Naive thymus-derived CD4-positive, alpha-beta T cell (primary cell): ENCODE measurements around the gene TACO1. TPM values are rescaled to one million over a fixed set of nuclear protein-coding genes. Genes with fewer than 3 reads are reported as not detected.

Experiments used
- ATAC-seq: fragments of 150-1000 bp; cut with Tn5 transposase; 2 replicates; pipeline ENCODE4 v1.10.0; 2021; ENCODE audit warnings: mild to moderate bottlenecking, moderate library complexity
- CTCF ChIA-PET: fragments of 350-600 bp; sonication (Branson Sonifier 250); formaldehyde crosslinking; loops from one replicate; lab custom pipeline; 2021; ENCODE audit warnings: antibody characterized with exemption; lab: Charles Lee
- POLR2A ChIA-PET: fragments of 350-600 bp; sonication (Branson Sonifier 250); formaldehyde crosslinking; loops from one replicate; lab custom pipeline; 2021; ENCODE audit warnings: antibody characterized with exemption, inconsistent platforms; lab: Charles Lee
- DNase-seq, 9 donors: peaks; one replicate each; pipeline versions ENCODE4 v3.0.0 to v3.0.0-alpha.2; 2020 to 2022; ENCODE audit warnings: mixed read lengths in 1 of 9
- H3K27ac ChIP-seq: one replicate; pipeline ENCODE4 v1.7.0; 2013; ENCODE audit warnings: mild to moderate bottlenecking, low read depth, low read length, moderate library complexity
- H3K27me3 ChIP-seq, 2 donors: one replicate each; pipeline ENCODE4 v1.7.0; 2013; ENCODE audit warnings: low read length in 2 of 2, mild to moderate bottlenecking in 2 of 2, moderate library complexity in 2 of 2; ENCODE audit not compliant: control insufficient read depth in 2 of 2, insufficient read depth in 2 of 2
- H3K36me3 ChIP-seq, 3 experiments: 1 replicate in 2 of 3; 2 replicates in 1 of 3; pipeline ENCODE4 v1.7.0; 2013; ENCODE audit warnings: low read length in 3 of 3, mild to moderate bottlenecking in 3 of 3, moderate library complexity in 1 of 3; ENCODE audit not compliant: insufficient read depth in 3 of 3, control insufficient read depth in 2 of 3
- H3K4me1 ChIP-seq, 2 donors: one replicate each; pipeline ENCODE4 v1.7.0; 2013; ENCODE audit warnings: low read length in 2 of 2, mild to moderate bottlenecking in 2 of 2, moderate library complexity in 1 of 2; ENCODE audit not compliant: control insufficient read depth in 2 of 2, insufficient read depth in 2 of 2
- H3K4me3 ChIP-seq: 2 replicates; pipeline ENCODE4 v1.7.0; 2013; ENCODE audit warnings: mild to moderate bottlenecking, low read length
- H3K9me3 ChIP-seq, 3 experiments: 1 replicate in 2 of 3; 2 replicates in 1 of 3; pipeline ENCODE4 v1.7.0; 2013; ENCODE audit warnings: low read length in 3 of 3; ENCODE audit not compliant: control insufficient read depth in 2 of 3
- H3K27ac Mint-ChIP-seq, 9 donors: one replicate each; pipeline ENCODE4 v1.8.0; 2020 to 2022; ENCODE audit warnings: mixed read lengths in 9 of 9, mild to moderate bottlenecking in 8 of 9, moderate library complexity in 5 of 9, inconsistent platforms in 2 of 9
- H3K27me3 Mint-ChIP-seq, 5 donors: one replicate each; pipeline ENCODE4 v1.8.0; 2021 to 2022; ENCODE audit warnings: mixed read lengths in 5 of 5, mild to moderate bottlenecking in 1 of 5
- H3K36me3 Mint-ChIP-seq, 5 donors: one replicate each; pipeline ENCODE4 v1.8.0; 2020 to 2022; ENCODE audit warnings: mixed read lengths in 5 of 5, mild to moderate bottlenecking in 3 of 5, inconsistent platforms in 1 of 5
- H3K4me1 Mint-ChIP-seq, 7 donors: one replicate each; pipeline ENCODE4 v1.8.0; 2020 to 2022; ENCODE audit warnings: mixed read lengths in 7 of 7, mild to moderate bottlenecking in 3 of 7, inconsistent platforms in 1 of 7
- H3K4me3 Mint-ChIP-seq, 10 donors: one replicate each; pipeline ENCODE4 v1.8.0; 2020 to 2022; ENCODE audit warnings: mild to moderate bottlenecking in 10 of 10, mixed read lengths in 10 of 10, moderate library complexity in 6 of 10, inconsistent platforms in 2 of 10
- H3K9me3 Mint-ChIP-seq, 11 donors: one replicate each; pipeline ENCODE4 v1.8.0; 2020 to 2022; ENCODE audit warnings: mixed read lengths in 11 of 11, mild to moderate bottlenecking in 4 of 11, inconsistent platforms in 1 of 11, moderate library complexity in 1 of 11
- intact Hi-C, 2 donors: fragments of 100-400 bp; cut with micrococcal nuclease; formaldehyde crosslinking; loops; one replicate each; pipeline ENCODE4 v1.15.1; 2023
- polyA plus RNA-seq, 2 donors: library from polyadenylated mRNA; unstranded; fragments of 300-500 nt; fragmentation: Illumina TruSeq; gene quantifications; one replicate each; pipeline ENCODE4 v1.2.3, GENCODE V29; 2021
- total RNA-seq, 6 experiments: library from RNA in 5 of 6; stranded (reverse) in 5 of 6; gene quantifications; 1 replicate in 5 of 6; 2 replicates in 1 of 6; pipeline ENCODE4 v1.2.3 and lab custom pipeline; 2021 to 2026

The TACO1 gene
- total and polyA plus RNA-seq, 7 experiments from 2014 or later = 11.1 to 21.2 (median 16.8) TPM

DNA sequence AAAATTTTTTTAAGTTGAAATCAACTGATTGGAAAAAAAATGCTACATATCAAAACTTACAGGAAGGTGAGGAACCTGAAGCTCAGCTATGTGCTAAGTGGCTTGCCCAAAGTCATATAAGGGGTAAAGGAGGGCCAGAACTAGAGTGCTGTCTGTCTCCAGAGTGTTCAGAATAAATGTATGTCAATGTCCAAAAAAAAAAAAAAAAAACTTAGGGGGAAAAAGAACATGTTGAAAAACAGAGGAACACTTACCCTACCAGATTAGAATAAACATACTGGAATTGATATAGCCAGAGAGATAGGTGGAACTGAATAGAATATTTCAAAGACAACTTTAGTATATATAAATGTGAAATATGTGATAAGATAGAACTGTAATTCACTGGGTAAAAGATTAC lies 38.9 kb upstream of the TACO1 start:
- intact Hi-C loops = no loop called here
- no peak overlapping the region for H3K4me3 ChIP-seq
- CTCF ChIA-PET = no interaction called here
- H3K36me3 Mint-ChIP-seq = peaks cover 0 to 10% (median 7%) of the 10 kb centered on the region in 5 donors
- no peak overlapping the region for H3K27ac ChIP-seq
- no peaks in the 10 kb centered on the region for H3K9me3 ChIP-seq
- H3K9me3 Mint-ChIP-seq = peaks cover 0 to 7% (median 0%) of the 10 kb centered on the region in 11 donors
- H3K4me1 ChIP-seq = peaks cover 0 to 4% of the 10 kb centered on the region in 2 donors
- H3K4me3 Mint-ChIP-seq = peak overlapping the region in 1 of 10 donors; percentile 36
- peak overlapping the region in 2 of 9 donors; percentile 5 to 38 for H3K27ac Mint-ChIP-seq
- DNase-seq (no peak), ATAC-seq (no peak)
- peaks cover 40 to 76% (median 71%) of the 10 kb centered on the region in 7 donors for H3K4me1 Mint-ChIP-seq
- POLR2A ChIA-PET = interaction anchor here (0.6 kb wide), 1 partner anchor 11 kb away, joined by 3 read pairs; no protein-coding TSS in a partner anchor
- H3K36me3 ChIP-seq = no peaks in the 10 kb centered on the region
- no peaks in the 10 kb centered on the region for H3K27me3 ChIP-seq
- no peaks in the 10 kb centered on the region for H3K27me3 Mint-ChIP-seq

DNA sequence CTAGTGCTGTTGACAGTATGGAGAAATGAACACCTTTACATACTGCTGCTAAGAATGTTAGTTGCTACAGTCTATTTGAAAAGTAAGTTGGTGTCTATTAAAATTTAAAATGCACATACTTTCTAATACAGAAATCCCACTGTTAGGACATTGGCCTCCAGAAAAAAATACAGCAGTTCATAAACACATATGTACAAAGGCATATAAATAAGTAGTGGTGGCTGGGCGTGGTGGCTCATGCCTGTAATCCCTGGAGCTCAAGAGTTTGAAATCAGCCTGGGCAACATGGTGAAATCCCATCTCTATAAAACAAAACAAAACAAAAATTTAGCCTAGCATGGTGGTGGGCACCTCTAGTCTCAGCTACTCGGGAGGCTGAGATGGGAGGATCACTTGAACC lies 37.4 kb upstream of the TACO1 start:
- H3K9me3 Mint-ChIP-seq = no peaks in the 10 kb centered on the region
- Histone ChIP-seq H3K27ac (no peak overlapping the region), H3K4me1 (peaks cover 0 to 4% of the 10 kb centered on the region in 2 donors), H3K36me3 (no peaks in the 10 kb centered on the region), H3K9me3 (no peaks in the 10 kb centered on the region), H3K4me3 (no peak overlapping the region), H3K27me3 (no peaks in the 10 kb centered on the region)
- peaks cover 38 to 77% (median 71%) of the 10 kb centered on the region in 7 donors for H3K4me1 Mint-ChIP-seq
- H3K36me3 Mint-ChIP-seq = peaks cover 0 to 2% (median 0%) of the 10 kb centered on the region in 5 donors
- no peak overlapping the region for H3K4me3 Mint-ChIP-seq
- CTCF ChIA-PET = no interaction called here
- no peaks in the 10 kb centered on the region for H3K27me3 Mint-ChIP-seq
- peak overlapping the region in 1 of 9 donors; percentile 68 for H3K27ac Mint-ChIP-seq
- ATAC-seq = no peak
- DNase-seq = no peak
- POLR2A ChIA-PET = no interaction called here
- intact Hi-C loops = no loop called here

DNA sequence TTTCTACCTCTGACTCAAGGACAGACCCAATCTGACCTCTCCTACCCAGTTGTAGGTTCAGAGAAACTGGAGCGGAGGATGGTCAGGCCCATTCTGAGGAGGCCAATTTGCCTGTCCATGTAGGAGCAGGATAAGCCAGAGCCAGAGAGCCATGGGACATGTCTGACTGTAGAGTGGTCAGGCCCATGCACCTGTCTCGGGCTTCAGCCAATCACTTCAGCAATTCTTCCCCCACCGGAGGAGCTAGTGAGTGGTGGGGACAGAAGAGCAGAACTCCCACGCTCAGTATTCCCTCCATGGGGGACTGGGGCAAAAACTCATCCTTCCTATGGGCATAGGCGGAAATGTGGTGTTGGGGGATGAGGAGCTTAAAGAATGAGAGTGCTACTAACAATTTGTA lies 36.1 kb upstream of the TACO1 start:
- no peak for DNase-seq
- Mint-ChIP-seq H3K4me3 (no peak overlapping the region), H3K4me1 (peaks cover 37 to 83% (median 72%) of the 10 kb centered on the region in 7 donors), H3K27me3 (no peaks in the 10 kb centered on the region), H3K9me3 (no peaks in the 10 kb centered on the region), H3K36me3 (peaks cover 0 to 2% (median 0%) of the 10 kb centered on the region in 5 donors), H3K27ac (peak overlapping the region in 2 of 9 donors; percentile 38 to 69)
- ChIA-PET CTCF (interaction anchor here (0.8 to 0.9 kb wide), 2 partner anchors 8 to 139 kb away, joined by 3 read pairs; no protein-coding TSS in a partner anchor), POLR2A (no interaction called here)
- Histone ChIP-seq H3K27ac (no peak overlapping the region), H3K27me3 (no peaks in the 10 kb centered on the region), H3K9me3 (no peaks in the 10 kb centered on the region), H3K4me1 (peaks cover 0 to 4% of the 10 kb centered on the region in 2 donors), H3K36me3 (no peaks in the 10 kb centered on the region), H3K4me3 (no peak overlapping the region)
- intact Hi-C loops = no loop called here
- no peak for ATAC-seq

DNA sequence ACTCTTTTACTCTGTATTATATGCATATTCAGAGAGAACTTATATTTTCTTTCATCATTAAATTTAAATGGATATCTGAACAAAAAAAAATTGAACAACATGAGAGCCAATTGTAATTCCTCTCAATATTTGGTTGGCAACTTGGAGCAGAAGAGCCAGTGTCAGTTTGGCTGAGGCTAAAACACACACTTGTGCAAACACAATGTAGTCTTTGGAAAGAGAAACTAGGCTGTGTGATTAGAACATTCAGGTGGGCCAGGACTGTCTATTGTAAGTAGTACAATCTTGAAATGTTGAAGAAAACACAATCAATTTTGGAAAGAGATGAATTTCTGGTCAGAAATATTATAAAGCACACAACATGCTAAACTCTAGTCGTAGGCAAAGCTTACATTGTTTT lies 33.5 kb upstream of the TACO1 start:
- CTCF ChIA-PET = no interaction called here
- Histone ChIP-seq H3K36me3 (no peaks in the 10 kb centered on the region), H3K4me3 (no peak overlapping the region), H3K27me3 (no peaks in the 10 kb centered on the region), H3K27ac (no peak overlapping the region), H3K9me3 (no peaks in the 10 kb centered on the region), H3K4me1 (peaks cover 0 to 4% of the 10 kb centered on the region in 2 donors)
- H3K27ac Mint-ChIP-seq = peak overlapping the region in 1 of 9 donors; percentile 15
- H3K27me3 Mint-ChIP-seq = no peaks in the 10 kb centered on the region
- intact Hi-C loops = no loop called here
- H3K36me3 Mint-ChIP-seq = peaks cover 0 to 4% (median 0%) of the 10 kb centered on the region in 5 donors
- H3K9me3 Mint-ChIP-seq = no peaks in the 10 kb centered on the region
- peaks cover 37 to 82% (median 64%) of the 10 kb centered on the region in 7 donors for H3K4me1 Mint-ChIP-seq
- DNase-seq (no peak), ATAC-seq (no peak)
- POLR2A ChIA-PET = no interaction called here
- no peak overlapping the region for H3K4me3 Mint-ChIP-seq

DNA sequence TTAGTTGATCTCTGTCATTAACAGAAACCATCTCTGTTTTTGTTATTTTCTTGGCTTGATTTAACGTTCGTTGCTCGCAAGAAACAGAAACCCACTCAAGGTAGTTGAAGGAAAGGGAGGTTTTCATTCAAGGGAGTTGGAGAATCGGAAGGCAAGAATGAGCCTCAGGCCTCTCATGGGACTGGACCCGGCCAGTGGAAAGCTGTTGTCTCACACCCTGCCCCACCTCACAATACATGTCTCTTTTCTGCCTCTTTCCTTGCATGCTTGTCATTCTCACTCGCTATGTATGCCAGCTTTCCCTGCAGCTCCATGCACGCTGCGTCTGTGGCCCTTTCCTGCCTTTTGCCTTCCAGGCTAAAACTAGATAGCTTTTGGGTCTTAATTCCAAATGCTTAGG lies 32.1 kb upstream of the TACO1 start:
- Histone ChIP-seq H3K4me1 (no peaks in the 10 kb centered on the region), H3K27ac (no peak overlapping the region), H3K4me3 (no peak overlapping the region), H3K9me3 (no peaks in the 10 kb centered on the region), H3K27me3 (no peaks in the 10 kb centered on the region), H3K36me3 (no peaks in the 10 kb centered on the region)
- intact Hi-C loops = no loop called here
- no peak for DNase-seq
- Mint-ChIP-seq H3K36me3 (peaks cover 0 to 4% (median 0%) of the 10 kb centered on the region in 5 donors), H3K4me1 (peaks cover 32 to 72% (median 54%) of the 10 kb centered on the region in 7 donors), H3K27ac (peak overlapping the region in 3 of 9 donors; percentile 11 to 61 (median 30)), H3K4me3 (no peak overlapping the region), H3K9me3 (no peaks in the 10 kb centered on the region), H3K27me3 (no peaks in the 10 kb centered on the region)
- no peak for ATAC-seq
- POLR2A ChIA-PET = no interaction called here
- CTCF ChIA-PET = no interaction called here

DNA sequence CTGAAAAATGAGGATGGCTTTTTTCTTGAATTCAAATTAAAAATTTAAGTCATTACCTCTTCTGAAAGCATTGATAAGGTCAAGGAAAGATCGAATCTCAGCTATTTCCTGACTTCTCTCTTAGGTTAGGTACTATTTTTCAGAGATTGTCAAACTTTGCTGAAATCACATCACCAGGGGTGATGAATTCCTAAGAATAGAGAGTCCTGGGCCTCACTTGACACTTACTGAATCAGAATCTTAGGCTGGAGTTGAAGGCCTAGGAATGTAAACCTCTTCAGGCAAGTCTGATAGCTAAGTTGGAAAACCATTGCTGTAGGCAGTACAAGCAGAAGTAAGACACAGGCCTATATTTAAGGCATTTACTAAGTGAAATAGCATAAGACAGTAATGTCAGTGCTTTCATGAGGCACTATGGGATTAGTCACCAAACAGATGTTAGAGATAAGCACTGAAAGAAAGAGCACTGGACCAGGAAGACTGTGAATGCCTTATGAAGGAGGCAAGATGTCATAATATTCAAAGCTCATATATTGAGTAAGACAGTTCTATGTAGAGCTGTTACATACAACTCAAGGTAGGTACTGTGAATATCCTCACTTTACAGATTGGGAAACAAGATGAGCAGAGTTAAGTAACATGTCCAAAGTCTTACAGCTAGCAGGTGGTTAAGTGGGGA lies 28.9 kb upstream of the TACO1 start:
- no peak for DNase-seq
- Histone ChIP-seq H3K36me3 (no peaks in the 10 kb centered on the region), H3K4me1 (no peaks in the 10 kb centered on the region), H3K27me3 (no peaks in the 10 kb centered on the region), H3K27ac (no peak overlapping the region), H3K4me3 (no peak overlapping the region), H3K9me3 (no peaks in the 10 kb centered on the region)
- ATAC-seq = no peak
- Mint-ChIP-seq H3K4me3 (no peak overlapping the region), H3K36me3 (peaks cover 0 to 3% (median 0%) of the 10 kb centered on the region in 5 donors), H3K4me1 (peaks cover 28 to 65% (median 51%) of the 10 kb centered on the region in 7 donors), H3K27me3 (no peaks in the 10 kb centered on the region), H3K27ac (peak overlapping the region in 6 of 9 donors; percentile 6 to 69 (median 14)), H3K9me3 (no peaks in the 10 kb centered on the region)
- ChIA-PET POLR2A (interaction anchor here (0.7 kb wide), 1 partner anchor 20 kb away, joined by 5 read pairs; no protein-coding TSS in a partner anchor), CTCF (no interaction called here)
- intact Hi-C loops = no loop called here
